GM23248 (cell line): ENCODE data around the gene STARD8. TPM values are rescaled to one million over a fixed set of nuclear protein-coding genes. Genes with fewer than 3 reads are reported as not detected.
A peak's percentile ranks its signal among the peaks of the same experiment; 100 is the strongest.

Source experiments
- DNase-seq: peaks from one replicate; pipeline ENCODE4 v3.0.0-alpha.2; 2015
- H2AFZ ChIP-seq: fragments of 200-600 bp; sonication (generic); 2 replicates; pipeline ENCODE4 v1.6.1; 2016; ENCODE audit warnings: antibody characterized with exemption
- H3F3A ChIP-seq: fragments of 200-600 bp; sonication (generic); 2 replicates; pipeline ENCODE4 v1.6.1; 2016; ENCODE audit warnings: mild to moderate bottlenecking, antibody characterized with exemption, mixed run types; ENCODE audit not compliant: insufficient read depth
- H3K27ac ChIP-seq: fragments of 200-600 bp; sonication (generic); 2 replicates; pipeline ENCODE4 v1.5.1; 2016; ENCODE audit warnings: mild to moderate bottlenecking
- H3K27me3 ChIP-seq: fragments of 200-600 bp; sonication (generic); replicated peaks from 2 replicates; pipeline ENCODE4 v1.6.1; 2016; ENCODE audit warnings: mild to moderate bottlenecking; ENCODE audit not compliant: insufficient read depth
- H3K36me3 ChIP-seq: fragments of 200-600 bp; sonication (generic); 2 replicates; pipeline ENCODE4 v1.6.1; 2016; ENCODE audit warnings: low read depth, mild to moderate bottlenecking
- H3K4me1 ChIP-seq: fragments of 200-600 bp; sonication (generic); 2 replicates; pipeline ENCODE4 v1.6.1; 2016; ENCODE audit warnings: mild to moderate bottlenecking; ENCODE audit not compliant: insufficient read depth
- H3K4me2 ChIP-seq: fragments of 200-600 bp; sonication (generic); one replicate; pipeline ENCODE4 v1.6.1; 2016; ENCODE audit warnings: mild to moderate bottlenecking; ENCODE audit not compliant: unreplicated experiment
- H3K4me3 ChIP-seq: fragments of 200-600 bp; sonication (generic); 2 replicates; pipeline ENCODE4 v1.5.1; 2016; ENCODE audit warnings: mild to moderate bottlenecking
- H3K79me2 ChIP-seq: fragments of 200-600 bp; sonication (generic); 2 replicates; pipeline ENCODE4 v1.6.1; 2016; ENCODE audit warnings: mild to moderate bottlenecking; ENCODE audit not compliant: insufficient read depth
- H3K9ac ChIP-seq: fragments of 200-600 bp; sonication (generic); 2 replicates; pipeline ENCODE4 v1.6.1; 2016; ENCODE audit warnings: mild to moderate bottlenecking
- H3K9me2 ChIP-seq: fragments of 200-600 bp; sonication (generic); 2 replicates; pipeline ENCODE4 v1.6.1; 2016; ENCODE audit warnings: mixed run types, mild to moderate bottlenecking, moderate library complexity; ENCODE audit not compliant: insufficient read depth
- H3K9me3 ChIP-seq: fragments of 200-600 bp; sonication (generic); one replicate; pipeline ENCODE4 v1.6.1; 2017; ENCODE audit warnings: low read depth
- H4K20me1 ChIP-seq: fragments of 200-600 bp; sonication (generic); 2 replicates; pipeline ENCODE4 v1.6.0; 2016; ENCODE audit not compliant: insufficient read depth
- EZH2 ChIP-seq: fragments of 200-600 bp; sonication (generic); IDR thresholded peaks from 2 replicates; pipeline ENCODE4 v1.6.1; 2018; ENCODE audit warnings: antibody characterized with exemption, mild to moderate bottlenecking; ENCODE audit not compliant: insufficient read depth, poor library complexity, severe bottlenecking
- EZH2phosphoT487 ChIP-seq: fragments of 200-600 bp; sonication (generic); IDR thresholded peaks from 2 replicates; pipeline ENCODE4 v1.6.1; 2018; ENCODE audit warnings: antibody characterized with exemption, moderate library complexity, mild to moderate bottlenecking, low read depth; ENCODE audit not compliant: insufficient read depth
- WGBS, 2 experiments: methylation state at CpG; one replicate each; pipeline ENCODE4 v1.1.6; 2015 to 2017; ENCODE audit warnings: low lambda C conversion rate in 2 of 2, low coverage in 1 of 2; ENCODE audit errors: missing lambda C conversion rate in 2 of 2; 5-methylcytosine and 5-hydroxymethylcytosine counted together
- in situ Hi-C: fragments of 300-500 bp; cut with MboI; formaldehyde crosslinking; loops from 2 replicates; pipeline ENCODE4 v1.15.0; 2020
- polyA plus RNA-seq: library from polyadenylated mRNA; unstranded; fragments of >200 nt; fragmentation: Nextera tagmentation; extraction: Ambion mirVana; gene quantifications from 2 replicates; pipeline ENCODE4 v1.2.1, GENCODE V29; 2016
- total RNA-seq: library from RNA; depleted of rRNA; stranded (reverse); fragments of >200 nt; shearing (Covaris generic); gene quantifications from 2 replicates; pipeline ENCODE4 v1.2.3, GENCODE V29; 2014

Gene STARD8
- total and polyA plus RNA-seq, 2 experiments from 2014 or later = 0.69 to 2.4 TPM

DNA sequence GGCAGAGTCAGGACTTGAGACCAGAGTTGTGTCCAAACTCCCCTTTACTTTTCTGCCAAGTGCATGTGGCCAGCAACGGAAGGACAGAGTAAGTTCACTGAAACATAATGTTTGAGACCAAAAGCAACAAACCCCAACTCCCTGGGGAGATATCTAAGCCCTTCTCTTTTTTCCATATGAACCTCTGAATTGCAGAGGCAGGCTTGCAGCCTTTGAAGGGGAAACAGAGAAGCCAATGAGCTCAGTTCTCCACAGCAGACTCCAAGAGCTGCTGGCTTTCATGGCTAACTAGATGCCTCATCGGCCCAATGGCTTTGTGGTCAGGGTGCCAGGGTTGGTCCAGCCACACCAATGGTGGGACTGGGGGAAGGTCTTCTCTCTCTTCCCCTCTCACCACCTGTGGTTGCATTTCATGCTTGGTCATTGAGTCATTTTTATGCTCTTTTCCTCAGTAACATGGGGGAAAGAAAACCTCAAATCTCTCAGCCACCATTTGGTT lies 34.0 kb downstream of the STARD8 start:
- H2AFZ ChIP-seq = no peak overlapping the region
- H3K4me2 ChIP-seq = no peak overlapping the region
- no peaks in the 10 kb centered on the region for H3F3A ChIP-seq
- H3K4me3 ChIP-seq = no peak overlapping the region
- WGBS, 2 experiments = 25 to 50% methylated on average over 2 of the region's 2 CpGs
- no peaks in the 10 kb centered on the region for H3K9me2 ChIP-seq
- no peak for TF ChIP-seq EZH2
- TF ChIP-seq EZH2phosphoT487 = no peak
- no peak overlapping the region for H3K27ac ChIP-seq
- no peaks in the 10 kb centered on the region for H4K20me1 ChIP-seq
- in situ Hi-C loops = no loop called here
- H3K9me3 ChIP-seq = no peaks in the 10 kb centered on the region
- no peaks in the 10 kb centered on the region for H3K79me2 ChIP-seq
- H3K27me3 ChIP-seq = no peaks in the 10 kb centered on the region
- no peak overlapping the region for H3K9ac ChIP-seq
- H3K4me1 ChIP-seq = peaks cover 3% of the 10 kb centered on the region; the same call in 1 of the 2 replicates
- DNase-seq = peak; percentile 41
- no peaks in the 10 kb centered on the region for H3K36me3 ChIP-seq

DNA sequence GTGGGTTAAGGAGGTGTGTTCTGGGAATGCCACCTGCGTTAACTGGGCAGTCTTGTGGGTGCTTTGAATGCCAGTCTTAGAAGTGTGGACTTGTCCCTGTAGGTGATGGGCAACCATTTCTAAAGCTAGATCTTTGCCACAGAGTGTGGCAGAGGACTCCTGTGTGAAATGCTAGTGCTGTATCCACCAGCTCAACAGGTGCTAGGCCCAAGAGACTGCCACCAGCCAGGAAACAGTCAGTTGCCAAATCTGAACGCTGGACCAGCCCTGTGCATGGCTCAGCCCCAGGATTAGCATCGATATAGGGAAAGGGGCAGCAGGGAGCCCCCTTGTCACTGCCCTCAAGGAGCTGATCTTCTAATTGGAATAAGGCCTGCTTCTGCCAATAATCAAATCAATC lies 35.3 kb downstream of the STARD8 start:
- in situ Hi-C loops = no loop called here
- H3K79me2 ChIP-seq = no peaks in the 10 kb centered on the region

DNA sequence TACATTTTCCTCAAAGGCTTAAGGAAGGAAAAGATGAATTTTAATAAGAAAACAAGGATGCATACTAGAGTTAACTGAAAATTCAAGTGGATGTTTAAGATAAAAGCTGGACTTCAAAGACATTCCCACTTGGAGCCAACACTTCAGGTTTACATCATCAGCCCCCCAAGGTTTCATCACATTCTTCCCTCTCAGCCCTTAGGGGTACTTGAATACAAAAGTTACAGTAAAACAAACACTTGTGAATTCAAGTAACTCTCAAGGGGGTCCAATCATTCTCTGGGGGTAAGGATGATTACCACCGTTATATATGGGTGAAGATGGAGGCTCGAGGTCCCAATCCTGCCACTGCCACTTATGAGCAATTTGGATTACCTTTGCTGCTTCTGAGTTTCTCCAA lies 36.1 kb downstream of the STARD8 start:
- H3K9me2 ChIP-seq = no peaks in the 10 kb centered on the region
- 95 to 100% methylated on average over 1 to 2 of the region's 2 CpGs for WGBS, 2 experiments

More for the DNA sequence above, 35.3 kb downstream of the STARD8 start:
- Histone ChIP-seq H4K20me1 (no peaks in the 10 kb centered on the region), H3K36me3 (no peaks in the 10 kb centered on the region), H2AFZ (no peak overlapping the region), H3K27ac (no peak overlapping the region), H3K4me1 (peaks cover 3% of the 10 kb centered on the region; the same call in 1 of the 2 replicates), H3K4me2 (no peak overlapping the region), H3K9me3 (no peaks in the 10 kb centered on the region), H3K9ac (no peak overlapping the region), H3F3A (no peaks in the 10 kb centered on the region), H3K9me2 (no peaks in the 10 kb centered on the region), H3K27me3 (no peaks in the 10 kb centered on the region), H3K4me3 (no peak overlapping the region)
- TF ChIP-seq EZH2phosphoT487 = no peak
- TF ChIP-seq EZH2 = no peak
- WGBS, 2 experiments = 91 to 96% methylated on average over 3 of the region's 3 CpGs
- no peak for DNase-seq

DNA sequence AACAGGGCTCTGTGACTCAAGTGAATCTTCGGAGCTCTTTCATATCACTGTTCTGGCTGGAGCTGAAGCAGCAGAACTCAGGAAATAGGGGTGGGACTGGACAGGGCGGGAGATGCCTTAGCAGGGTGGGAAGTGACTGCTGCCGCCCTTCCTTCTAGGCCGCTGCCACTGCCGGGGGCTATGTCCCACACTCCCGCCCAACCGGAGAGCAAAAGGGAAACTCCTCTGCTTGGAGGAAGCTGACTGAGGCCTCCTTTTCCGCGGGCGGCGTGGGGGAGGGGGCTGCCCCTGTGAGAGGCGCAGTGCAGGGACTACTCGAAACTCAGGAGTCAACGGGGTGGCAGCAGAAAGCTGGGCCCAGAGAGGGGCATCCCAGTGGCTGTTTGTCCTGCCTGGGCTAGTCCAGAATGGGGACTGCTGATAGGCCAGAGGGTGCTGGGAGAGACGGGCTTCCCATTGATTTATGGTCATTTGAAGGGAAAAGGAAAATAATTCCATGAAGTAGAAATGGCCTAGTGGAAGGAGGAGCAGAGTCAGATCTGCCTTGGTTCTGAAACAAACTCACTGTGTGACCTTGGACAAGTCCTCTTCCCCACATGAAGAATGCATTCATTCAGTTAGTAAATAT lies 36.9 kb downstream of the STARD8 start:
- Histone ChIP-seq H3K4me3 (no peak overlapping the region), H3F3A (no peaks in the 10 kb centered on the region), H3K9me3 (no peaks in the 10 kb centered on the region), H3K27ac (no peak overlapping the region), H2AFZ (no peak overlapping the region), H3K9me2 (no peaks in the 10 kb centered on the region), H3K36me3 (no peaks in the 10 kb centered on the region), H3K4me2 (no peak overlapping the region), H3K4me1 (peaks cover 3% of the 10 kb centered on the region; the same call in 1 of the 2 replicates), H3K27me3 (no peaks in the 10 kb centered on the region), H4K20me1 (no peaks in the 10 kb centered on the region), H3K79me2 (no peaks in the 10 kb centered on the region), H3K9ac (no peak overlapping the region)
- 64 to 65% methylated on average over 14 to 15 of the region's 15 CpGs for WGBS, 2 experiments
- TF ChIP-seq EZH2 (no peak), EZH2phosphoT487 (no peak)
- in situ Hi-C loops = no loop called here
- no peak for DNase-seq

More for the DNA sequence above, 36.1 kb downstream of the STARD8 start:
- no peaks in the 10 kb centered on the region for H4K20me1 ChIP-seq
- H3K9ac ChIP-seq = no peak overlapping the region
- H3K79me2 ChIP-seq = no peaks in the 10 kb centered on the region
- DNase-seq = no peak
- no peaks in the 10 kb centered on the region for H3K9me3 ChIP-seq
- H3K27ac ChIP-seq = no peak overlapping the region
- no peak overlapping the region for H3K4me3 ChIP-seq
- no peak overlapping the region for H3K4me2 ChIP-seq
- in situ Hi-C loops = no loop called here
- no peak overlapping the region for H2AFZ ChIP-seq
- H3F3A ChIP-seq = no peaks in the 10 kb centered on the region
- no peaks in the 10 kb centered on the region for H3K27me3 ChIP-seq
- H3K36me3 ChIP-seq = no peaks in the 10 kb centered on the region
- H3K4me1 ChIP-seq = peaks cover 3% of the 10 kb centered on the region; the same call in 1 of the 2 replicates
- TF ChIP-seq EZH2phosphoT487 = no peak
- TF ChIP-seq EZH2 = no peak
